Keratinocyte (primary cell): ENCODE measurements around the gene OR2V2.
"Not testable (repeated sequence)": the region's sequence is repeated elsewhere in the genome, so short reads cannot be mapped to it uniquely, and the experiment has no call there.

ENCODE experiments used
- CTCF ChIP-seq, 3 experiments: IDR thresholded peaks in 1 of 3; conservative IDR thresholded peaks in 1 of 3; optimal IDR thresholded peaks in 1 of 3; 2 replicates in 2 of 3; 3 replicates in 1 of 3; pipeline versions ENCODE3 to v1.5.1; 2011; ENCODE audit warnings: low read length in 3 of 3, mild to moderate bottlenecking in 3 of 3, moderate library complexity in 2 of 3, control low read depth in 1 of 3, inconsistent platforms in 1 of 3; ENCODE audit not compliant: insufficient read depth in 2 of 3; ENCODE audit errors: extremely low read depth in 1 of 3
- EZH2 ChIP-seq: IDR thresholded peaks from one replicate; pipeline ENCODE4 v1.6.1; 2012; ENCODE audit warnings: inconsistent platforms, mild to moderate bottlenecking, low read length, moderate library complexity

- TF ChIP-seq CTCF (optimal IDR thresholded peaks at IDR 0.05 in 1 of 3, IDR thresholded peaks at IDR 0.05 in 1 of 3, conservative IDR thresholded peaks at IDR 0.05 in 1 of 3; ENCODE audit: extremely low read depth in 1 of 3, insufficient read depth in 2 of 3, low read length in 3 of 3); EZH2: not testable (repeated sequence)
These were observed 22.3 kb downstream of the OR2V2 start for GRCh38 chr5:181169459-181170236.
